Endothelial cell (in vitro differentiated cells): ENCODE results near the gene PARD6G. TPM values are rescaled to one million over a fixed set of nuclear protein-coding genes. Genes with fewer than 3 reads are reported as not detected.

Source experiments
- DNase-seq: peaks from one replicate; pipeline ENCODE4 v3.0.0; 2021; ENCODE audit warnings: low spot score
- H3K27ac Mint-ChIP-seq: one replicate; pipeline ENCODE4 v1.8.0; 2021; ENCODE audit warnings: mixed read lengths, inconsistent platforms; ENCODE audit not compliant: unreplicated experiment
- H3K27me3 Mint-ChIP-seq: one replicate; pipeline ENCODE4 v1.8.0; 2021; ENCODE audit warnings: mild to moderate bottlenecking, moderate library complexity, mixed read lengths, inconsistent platforms; ENCODE audit not compliant: unreplicated experiment
- H3K36me3 Mint-ChIP-seq: one replicate; pipeline ENCODE4 v1.8.0; 2021; ENCODE audit warnings: mild to moderate bottlenecking, low read depth, mixed read lengths, inconsistent platforms; ENCODE audit not compliant: unreplicated experiment
- H3K4me1 Mint-ChIP-seq: one replicate; pipeline ENCODE4 v1.8.0; 2021; ENCODE audit warnings: mild to moderate bottlenecking, mixed read lengths, inconsistent platforms; ENCODE audit not compliant: unreplicated experiment
- H3K4me3 Mint-ChIP-seq: one replicate; pipeline ENCODE4 v1.8.0; 2021; ENCODE audit warnings: mild to moderate bottlenecking, mixed read lengths, inconsistent platforms; ENCODE audit not compliant: unreplicated experiment
- H3K9me3 Mint-ChIP-seq: one replicate; pipeline ENCODE4 v1.8.0; 2021; ENCODE audit warnings: mixed read lengths, inconsistent platforms; ENCODE audit not compliant: unreplicated experiment
- total RNA-seq: library from RNA; stranded (reverse); fragmentation: NEBNext Ultra II Directional; extraction: Animal tissue kit (Norgen Biotek cat#: 25700); gene quantifications from one replicate; pipeline ENCODE4 v1.2.1, GENCODE V29; 2021; ENCODE audit not compliant: unreplicated experiment
- TF ChIP-seq, protein P1 (sequence below): fragments of 200-600 bp; sonication (generic); IDR thresholded peaks from one replicate; pipeline ENCODE4 v1.5.0; 2021; ENCODE audit warnings: antibody characterized with exemption; ENCODE audit not compliant: unreplicated experiment

Gene PARD6G
- total RNA-seq, 1 donor from 2014 or later = 10.4 TPM

DNA sequence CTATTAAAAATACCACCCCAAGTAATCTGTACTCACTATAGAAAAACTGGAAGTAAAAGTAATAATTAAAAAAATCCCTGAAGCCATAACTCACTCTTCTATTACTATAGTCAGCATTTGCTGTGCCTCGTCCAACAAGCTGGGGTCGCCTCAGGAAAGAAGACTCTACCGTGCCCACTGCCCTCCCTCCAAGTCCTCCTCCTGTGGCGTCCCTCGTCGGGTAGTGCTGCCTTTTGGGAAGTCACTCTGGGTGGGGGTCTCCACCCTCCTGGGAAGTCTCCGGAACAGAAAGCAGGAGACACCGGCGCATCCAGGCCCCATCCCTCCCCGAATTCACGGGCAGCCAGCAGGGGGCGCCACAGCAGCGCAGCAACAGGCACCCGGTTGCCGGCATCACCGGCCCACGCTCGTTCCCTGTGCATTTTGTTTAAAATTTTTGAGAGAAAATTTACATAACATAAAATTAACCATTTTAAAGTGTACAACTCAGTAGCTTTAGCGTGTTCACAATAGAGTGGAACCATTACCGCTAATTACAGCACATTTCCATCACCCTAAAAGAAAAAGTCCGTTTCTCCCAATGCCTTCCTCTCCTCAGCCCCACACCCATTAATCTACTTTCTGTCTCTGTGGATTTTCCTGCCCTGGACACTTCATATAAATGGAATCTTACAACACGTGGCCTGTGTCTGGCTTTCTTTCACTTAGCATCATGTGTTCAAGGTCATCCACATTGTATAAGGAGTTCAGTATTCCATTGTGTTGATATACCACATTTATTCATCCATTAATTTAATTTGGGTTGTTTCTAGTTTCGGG lies 76.1 kb downstream of the PARD6G start:
- no peaks in the 10 kb centered on the region for H3K9me3 Mint-ChIP-seq
- TF ChIP-seq, protein P1, sequence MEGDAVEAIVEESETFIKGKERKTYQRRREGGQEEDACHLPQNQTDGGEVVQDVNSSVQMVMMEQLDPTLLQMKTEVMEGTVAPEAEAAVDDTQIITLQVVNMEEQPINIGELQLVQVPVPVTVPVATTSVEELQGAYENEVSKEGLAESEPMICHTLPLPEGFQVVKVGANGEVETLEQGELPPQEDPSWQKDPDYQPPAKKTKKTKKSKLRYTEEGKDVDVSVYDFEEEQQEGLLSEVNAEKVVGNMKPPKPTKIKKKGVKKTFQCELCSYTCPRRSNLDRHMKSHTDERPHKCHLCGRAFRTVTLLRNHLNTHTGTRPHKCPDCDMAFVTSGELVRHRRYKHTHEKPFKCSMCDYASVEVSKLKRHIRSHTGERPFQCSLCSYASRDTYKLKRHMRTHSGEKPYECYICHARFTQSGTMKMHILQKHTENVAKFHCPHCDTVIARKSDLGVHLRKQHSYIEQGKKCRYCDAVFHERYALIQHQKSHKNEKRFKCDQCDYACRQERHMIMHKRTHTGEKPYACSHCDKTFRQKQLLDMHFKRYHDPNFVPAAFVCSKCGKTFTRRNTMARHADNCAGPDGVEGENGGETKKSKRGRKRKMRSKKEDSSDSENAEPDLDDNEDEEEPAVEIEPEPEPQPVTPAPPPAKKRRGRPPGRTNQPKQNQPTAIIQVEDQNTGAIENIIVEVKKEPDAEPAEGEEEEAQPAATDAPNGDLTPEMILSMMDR = peak; percentile 97

DNA sequence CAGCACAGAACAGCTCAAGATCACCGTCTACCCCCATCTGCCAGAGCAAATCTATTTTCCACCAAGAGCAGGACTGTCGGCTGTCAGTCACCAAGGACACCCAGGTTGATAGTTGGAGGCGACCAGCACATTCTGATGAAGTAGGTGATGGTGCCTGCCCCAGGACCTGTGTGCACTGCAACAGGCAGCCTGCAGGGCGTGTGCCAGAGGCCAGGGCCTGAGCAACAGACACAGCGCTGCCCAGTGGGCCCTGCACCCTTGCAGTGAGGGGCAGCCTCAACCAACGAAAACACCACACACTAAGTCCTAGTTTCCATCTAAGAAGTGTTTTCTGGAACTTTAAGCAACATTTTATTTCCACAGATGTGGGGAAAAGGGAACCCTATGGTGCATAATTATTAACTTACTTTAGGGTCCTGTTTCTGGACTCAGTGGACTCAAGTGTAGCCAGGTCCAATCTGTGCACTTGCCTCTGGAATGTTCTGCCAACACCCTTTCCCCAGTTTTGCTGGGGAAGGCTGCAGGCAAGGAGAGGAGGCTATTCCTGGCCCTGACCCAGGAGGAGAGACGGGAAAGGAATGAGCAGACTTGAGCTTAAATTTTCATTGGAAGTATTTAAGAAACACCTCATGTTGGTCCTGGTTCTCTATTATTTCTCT lies 76.8 kb downstream of the PARD6G start:
- TF ChIP-seq, protein P1 = no peak
- Mint-ChIP-seq H3K4me1 (no peaks in the 10 kb centered on the region), H3K36me3 (no peaks in the 10 kb centered on the region), H3K27ac (no peak overlapping the region), H3K4me3 (no peak overlapping the region), H3K9me3 (no peaks in the 10 kb centered on the region), H3K27me3 (peaks cover 10% of the 10 kb centered on the region)
- no peak for DNase-seq

More for the DNA sequence above, 76.1 kb downstream of the PARD6G start:
- Mint-ChIP-seq H3K4me1 (no peaks in the 10 kb centered on the region), H3K4me3 (no peak overlapping the region), H3K36me3 (no peaks in the 10 kb centered on the region), H3K27me3 (peaks cover 13% of the 10 kb centered on the region), H3K27ac (no peak overlapping the region)
- peak; percentile 71 for DNase-seq

DNA sequence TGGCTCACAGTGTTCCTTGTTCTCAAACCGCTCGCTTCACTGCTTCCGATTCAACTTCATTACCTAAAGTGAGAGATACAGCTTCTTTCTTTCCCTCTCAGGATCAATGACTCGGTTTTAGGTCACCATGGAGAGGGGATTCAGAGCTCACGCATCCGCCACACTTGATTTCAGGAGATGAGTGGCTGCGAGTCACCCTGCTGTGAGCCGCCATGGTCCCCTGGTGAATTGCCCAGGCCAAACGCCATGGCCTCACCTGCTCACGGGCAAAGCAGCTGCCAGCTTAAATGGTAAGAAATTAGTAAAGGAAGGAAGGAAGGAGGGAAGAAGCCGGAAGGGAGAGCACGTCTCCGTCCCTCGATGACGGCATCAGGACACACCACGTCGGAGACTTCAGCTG lies 77.7 kb downstream of the PARD6G start:
- H3K27me3 Mint-ChIP-seq = peaks cover 8% of the 10 kb centered on the region
- peaks cover 4% of the 10 kb centered on the region for H3K36me3 Mint-ChIP-seq
- H3K4me3 Mint-ChIP-seq = no peak overlapping the region
- DNase-seq = no peak
- TF ChIP-seq, protein P1 = no peak
- H3K27ac Mint-ChIP-seq = no peak overlapping the region
- no peaks in the 10 kb centered on the region for H3K9me3 Mint-ChIP-seq
- H3K4me1 Mint-ChIP-seq = no peaks in the 10 kb centered on the region

DNA sequence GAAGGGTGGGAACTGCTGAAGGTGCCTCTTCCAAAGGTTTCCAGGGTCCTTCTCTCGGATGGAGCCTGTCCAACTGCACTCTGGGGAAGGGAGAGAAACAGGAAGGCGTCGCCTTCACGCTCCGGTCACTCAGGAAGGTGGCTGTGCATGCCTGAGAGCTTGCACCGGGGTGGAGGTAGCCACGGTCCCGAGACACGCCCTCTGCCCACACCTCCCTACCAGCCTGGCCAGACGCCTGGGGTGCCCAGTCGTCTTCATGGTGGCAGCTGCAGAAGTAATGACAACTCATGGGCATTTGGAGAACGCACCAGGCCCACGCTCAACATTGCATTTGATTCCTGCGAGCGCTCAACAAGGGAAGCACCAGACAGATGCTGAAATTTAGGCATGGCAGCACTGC lies 78.3 kb downstream of the PARD6G start:
- Mint-ChIP-seq H3K4me1 (no peaks in the 10 kb centered on the region), H3K27ac (no peak overlapping the region), H3K27me3 (peaks cover 8% of the 10 kb centered on the region), H3K9me3 (no peaks in the 10 kb centered on the region), H3K4me3 (no peak overlapping the region), H3K36me3 (peaks cover 9% of the 10 kb centered on the region)
- TF ChIP-seq, protein P1 = no peak
- DNase-seq = no peak

DNA sequence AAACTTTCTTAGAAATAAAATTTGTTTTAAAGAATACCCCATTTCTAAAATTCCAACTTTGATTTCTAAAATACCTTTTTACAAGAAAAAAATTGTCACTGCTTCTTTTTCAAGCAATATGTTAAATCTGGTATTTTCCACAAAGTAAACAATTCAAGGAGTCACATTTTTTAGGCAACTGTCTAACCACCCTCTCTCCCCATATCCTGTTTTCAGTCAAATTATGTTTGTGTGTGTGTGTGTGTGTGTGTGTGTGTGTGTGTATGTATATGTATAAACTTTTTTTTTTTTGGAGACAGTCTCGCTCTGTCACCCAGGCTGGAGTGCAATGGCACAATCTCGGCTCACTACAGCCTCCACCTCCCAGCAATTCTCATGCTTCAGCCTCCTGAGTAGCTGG lies 79.0 kb downstream of the PARD6G start:
- Mint-ChIP-seq H3K9me3 (no peaks in the 10 kb centered on the region), H3K27me3 (peaks cover 8% of the 10 kb centered on the region), H3K27ac (no peak overlapping the region), H3K36me3 (peaks cover 9% of the 10 kb centered on the region), H3K4me3 (no peak overlapping the region), H3K4me1 (no peaks in the 10 kb centered on the region)
- no peak for DNase-seq
- TF ChIP-seq, protein P1 = no peak
